Measurements from ENCODE around the gene ZNF780A. TPM values are rescaled to one million over a fixed set of nuclear protein-coding genes. Genes with fewer than 3 reads are reported as not detected.

ZNF780A gene
- 6.2 and 14.8 TPM in 2 replicates for total RNA-seq

DNA sequence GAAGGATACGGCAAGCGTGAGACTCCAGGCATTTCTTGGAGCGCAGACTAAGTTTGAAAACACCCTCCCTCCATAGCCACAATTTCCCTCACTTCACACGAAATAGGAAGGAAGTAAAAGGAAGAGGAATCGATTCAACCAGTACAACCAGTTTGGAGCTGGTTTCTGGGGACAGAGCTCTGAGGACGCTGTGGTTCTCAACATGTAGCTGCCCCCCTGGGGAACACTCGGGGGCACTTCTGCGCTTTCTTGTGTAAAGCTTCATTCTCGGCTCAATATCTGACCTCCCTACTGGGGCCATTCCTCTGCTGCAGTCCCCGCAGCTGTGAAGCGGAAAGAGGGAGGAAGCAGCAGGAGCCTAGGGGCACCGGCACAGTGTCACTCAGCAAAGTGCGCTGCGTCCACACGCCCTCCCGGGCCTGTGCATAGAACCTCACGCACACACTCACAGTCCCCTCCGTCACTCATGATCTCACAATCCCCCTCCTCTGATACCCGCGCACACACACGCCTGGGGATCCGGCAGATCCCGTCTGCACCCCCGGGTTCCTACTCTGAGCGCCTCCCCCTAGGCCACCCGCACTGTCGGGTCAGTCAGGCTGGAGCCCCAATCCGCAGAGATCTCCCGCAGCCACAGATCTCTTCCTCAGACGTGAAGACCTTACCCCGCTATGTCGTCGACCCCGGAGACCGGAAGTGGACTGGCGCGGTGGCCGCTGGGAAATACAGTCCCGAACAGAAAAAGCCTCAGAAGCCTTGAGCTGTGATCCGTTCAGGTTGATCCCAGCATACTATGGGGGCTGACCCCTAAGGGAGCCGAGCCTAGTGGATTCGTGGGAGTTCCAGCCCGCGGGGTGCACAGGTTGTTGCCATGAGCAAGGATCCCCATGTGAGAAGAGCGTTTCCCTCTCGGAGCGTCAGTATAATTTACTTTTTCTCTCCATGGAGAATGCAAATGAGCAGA lies at the start of gene ZNF780A:
ZNF780A (minus strand) TSS at position 703 of the 964 bp plus-strand sequence. CDS start 6,190 bp downstream, outside the sequence.

DNA sequence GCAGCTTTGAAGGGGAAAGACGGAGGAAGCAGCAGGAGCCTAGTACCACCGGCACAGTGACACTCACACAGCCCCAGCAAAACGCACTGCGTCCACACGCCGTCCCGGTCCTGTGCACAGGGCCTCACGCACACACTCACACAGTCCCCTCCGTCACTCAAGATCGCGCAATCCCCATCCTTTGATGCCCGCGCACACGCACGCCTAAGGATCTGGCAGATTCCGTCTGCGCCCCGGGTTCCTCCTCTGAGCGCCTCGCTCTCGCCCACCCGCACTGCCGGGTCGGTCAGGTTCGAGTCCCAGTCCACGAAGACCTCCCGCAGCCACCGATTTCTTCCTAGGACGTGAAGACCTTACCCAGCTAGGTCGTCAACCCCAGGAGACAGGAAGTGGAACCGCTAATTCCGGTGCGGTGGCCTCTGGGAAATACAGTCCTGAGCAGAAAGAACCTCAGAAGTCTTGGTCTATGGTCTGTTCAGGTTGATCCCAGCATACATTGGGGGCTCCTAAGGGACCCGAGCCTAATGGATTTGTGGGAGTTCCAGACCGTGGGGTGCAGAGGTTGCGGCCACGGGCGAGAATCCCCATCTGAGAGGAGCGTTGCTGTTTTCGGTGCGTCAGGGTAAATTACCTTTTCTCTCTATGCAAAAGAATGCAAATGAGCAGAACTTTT lies 34.8 kb downstream of the ZNF780A start, which contains the start of gene ZNF780B:
ZNF780B (minus strand) TSS at position 400 of the 673 bp plus-strand sequence. CDS start 5,899 bp downstream, outside the sequence.

Other genes with a start within 250 kb of the ZNF780A start
- gene FBL, start 244.6 kb downstream of the ZNF780A start, total RNA-seq, result 158 and 163 TPM in 2 replicates
- under 0.01 TPM in 1 of 2 replicates, not detected in the other for gene FCGBP, start 156.3 kb downstream of the ZNF780A start, total RNA-seq
- gene PSMC4, start 119.8 kb downstream of the ZNF780A start, total RNA-seq, result 122 and 146 TPM in 2 replicates
- gene ZNF546, start 93.9 kb downstream of the ZNF780A start, total RNA-seq, result 3.3 and 4.9 TPM in 2 replicates
- gene ZNF780B, start 34.7 kb downstream of the ZNF780A start, total RNA-seq, result 11.1 and 15.1 TPM in 2 replicates
- 8.5 and 8.7 TPM in 2 replicates for gene MAP3K10, start 100.5 kb upstream of the ZNF780A start, total RNA-seq
- not detected in 2 replicates for gene TTC9B, start 127.4 kb upstream of the ZNF780A start, total RNA-seq
- under 0.01 TPM in 1 of 2 replicates, not detected in the other for gene CCNP, start 135.7 kb upstream of the ZNF780A start, total RNA-seq
- 40.0 and 45.1 TPM in 2 replicates for gene AKT2, start 194.4 kb upstream of the ZNF780A start, total RNA-seq

All from vein endothelial cell (primary cell).